Endothelial cell of umbilical vein (primary cell): ENCODE measurements around the gene ZBTB7C. TPM values are rescaled to one million over a fixed set of nuclear protein-coding genes. Genes with fewer than 3 reads are reported as not detected.

Experiments
- BruUV-seq: library from RNA; stranded (reverse); fragments of 400-500 nt; replicated peaks from 2 replicates; lab custom pipeline; 2021; lab: Mats Ljungman, UMichigan
- CTCF ChIA-PET: fragments of 300-600, 350-600 bp; sonication (Branson Sonifier 250); formaldehyde crosslinking; loops from one replicate; lab custom pipeline; 2021; ENCODE audit warnings: antibody characterized with exemption, inconsistent platforms; lab: Charles Lee
- POLR2A ChIA-PET: fragments of 300-600, 350-600 bp; sonication (Branson Sonifier 250); formaldehyde crosslinking; loops from one replicate; lab custom pipeline; 2021; ENCODE audit warnings: antibody characterized with exemption, inconsistent platforms; lab: Charles Lee
- DNase-seq: peaks from one replicate; pipeline ENCODE4 v3.0.0-alpha.2; 2011; ENCODE audit warnings: low read depth, low spot score
- FAIRE-seq: peaks from 2 replicates; lab custom pipeline; 2011; peaks lifted over from hg19 to GRCh38; lab: Jason Lieb, UNC
- H2AFZ ChIP-seq: 2 replicates; pipeline ENCODE4 v1.6.0; 2012; ENCODE audit warnings: low read depth, low read length, control low read depth, inconsistent platforms
- H3K27ac ChIP-seq: 2 replicates; pipeline ENCODE4 v1.5.1; 2011; ENCODE audit warnings: low read depth, mild to moderate bottlenecking, control low read depth, low read length, moderate library complexity; ENCODE audit not compliant: insufficient read depth
- H3K27me3 ChIP-seq, 2 experiments: 2 replicates each; pipeline versions ENCODE4 v1.6.0 to v1.6.1; 2011; ENCODE audit warnings: low read length in 2 of 2, mixed read lengths in 1 of 2; ENCODE audit not compliant: control insufficient read depth in 2 of 2, insufficient read depth in 2 of 2
- H3K36me3 ChIP-seq, 2 experiments: 2 replicates in 1 of 2; 3 replicates in 1 of 2; pipeline ENCODE4 v1.5.1; 2011; ENCODE audit warnings: low read length in 2 of 2, mild to moderate bottlenecking in 1 of 2, moderate library complexity in 1 of 2; ENCODE audit not compliant: control insufficient read depth in 2 of 2, insufficient read depth in 2 of 2; ENCODE audit errors: extremely low read depth in 1 of 2
- H3K4me1 ChIP-seq: 3 replicates; pipeline ENCODE4 v1.5.1; 2011; ENCODE audit warnings: mild to moderate bottlenecking, low read length; ENCODE audit not compliant: control insufficient read depth, insufficient read depth; ENCODE audit errors: extremely low read depth
- H3K4me2 ChIP-seq: 2 replicates; pipeline ENCODE4 v1.6.1; 2011; ENCODE audit warnings: low read length, control low read depth, mixed read lengths; ENCODE audit not compliant: insufficient read depth
- H3K4me3 ChIP-seq, 3 experiments: fragments of 200-600 bp in 1 of 3; sonication (generic), shearing (Covaris generic) in 1 of 3; replicated peaks in 1 of 3; 2 replicates each; pipeline ENCODE4 v1.5.1; 2011 to 2016; ENCODE audit warnings: control low read depth in 3 of 3, low read length in 3 of 3, mild to moderate bottlenecking in 2 of 3, inconsistent platforms in 1 of 3, low read depth in 1 of 3, moderate library complexity in 1 of 3; ENCODE audit not compliant: insufficient read depth in 1 of 3
- H3K79me2 ChIP-seq: 2 replicates; pipeline ENCODE4 v1.6.0; 2012; ENCODE audit warnings: low read length, inconsistent platforms; ENCODE audit not compliant: control insufficient read depth, insufficient read depth
- H3K9ac ChIP-seq: replicated peaks from 2 replicates; pipeline ENCODE3; 2011; ENCODE audit warnings: low read length, control low read depth; ENCODE audit not compliant: insufficient read depth; ENCODE audit errors: extremely low read depth
- H3K9me1 ChIP-seq: replicated peaks from 3 replicates; pipeline ENCODE4 v1.6.0; 2011; ENCODE audit warnings: mild to moderate bottlenecking, low read length; ENCODE audit not compliant: control insufficient read depth, insufficient read depth; ENCODE audit errors: extremely low read depth
- H3K9me3 ChIP-seq: replicated peaks from 2 replicates; pipeline ENCODE4 v1.5.1; 2012; ENCODE audit warnings: low read length, inconsistent platforms; ENCODE audit not compliant: control insufficient read depth, insufficient read depth
- H4K20me1 ChIP-seq: replicated peaks from 2 replicates; pipeline ENCODE3; 2011; ENCODE audit warnings: mild to moderate bottlenecking, low read length; ENCODE audit not compliant: control insufficient read depth, insufficient read depth; ENCODE audit errors: extremely low read depth
- CTCF ChIP-seq, 2 donors: IDR thresholded peaks; 1 replicate in 1 of 2; 2 replicates in 1 of 2; pipeline ENCODE4 v1.5.1; 2011; ENCODE audit warnings: low read length in 2 of 2, mild to moderate bottlenecking in 2 of 2, moderate library complexity in 2 of 2, control low read depth in 1 of 2, inconsistent platforms in 1 of 2, low read depth in 1 of 2; ENCODE audit not compliant: insufficient read depth in 1 of 2; ENCODE audit errors: extremely low read depth in 1 of 2
- EZH2 ChIP-seq: IDR thresholded peaks from 2 replicates; pipeline ENCODE4 v1.6.1; 2012; ENCODE audit warnings: borderline replicate concordance, low read depth, mild to moderate bottlenecking, moderate library complexity, low read length, inconsistent platforms; ENCODE audit not compliant: severe bottlenecking
- FOS ChIP-seq: IDR thresholded peaks from 2 replicates; pipeline ENCODE4 v1.6.1; 2011; ENCODE audit warnings: mild to moderate bottlenecking, low read length, moderate library complexity, borderline replicate concordance; ENCODE audit not compliant: insufficient read depth
- GATA2 ChIP-seq: IDR thresholded peaks from 2 replicates; pipeline ENCODE4 v1.7.0; 2011; ENCODE audit warnings: low read depth, mild to moderate bottlenecking, moderate library complexity, mixed read lengths, low read length; ENCODE audit not compliant: insufficient read length, insufficient read depth
- JUN ChIP-seq: IDR thresholded peaks from 2 replicates; pipeline ENCODE4 v1.6.1; 2011; ENCODE audit warnings: borderline replicate concordance, low read depth; ENCODE audit not compliant: insufficient read length, insufficient read depth
- MAX ChIP-seq: IDR thresholded peaks from 2 replicates; pipeline ENCODE4 v1.6.1; 2011; ENCODE audit not compliant: insufficient read depth, insufficient read length
- MYC ChIP-seq: IDR thresholded peaks from one replicate; pipeline ENCODE4 v1.6.1; 2011; ENCODE audit warnings: mild to moderate bottlenecking, low read depth, low read length
- POLR2A ChIP-seq: IDR thresholded peaks from 2 replicates; pipeline ENCODE4 v1.6.1; 2012; ENCODE audit warnings: low read depth, mild to moderate bottlenecking, control low read depth, low read length
- POLR2AphosphoS5 ChIP-seq: IDR thresholded peaks from 2 replicates; pipeline ENCODE4 v1.6.1; 2012; ENCODE audit warnings: low read depth, mild to moderate bottlenecking, control low read depth, low read length, moderate library complexity; ENCODE audit not compliant: insufficient read depth
- dilution Hi-C: fragments of 300-500 bp; cut with MboI; formaldehyde crosslinking; loops from one replicate; pipeline ENCODE4 v1.15.0; 2019; ENCODE audit warnings: low sequenced_read_pairs; ENCODE audit not compliant: extremely low pct_ligation_motif_present
- intact Hi-C: fragments of 100-400 bp; cut with micrococcal nuclease; formaldehyde crosslinking; loops from one replicate; pipeline ENCODE4 v1.10.0; 2022
- polyA plus RNA-seq, 4 experiments: library from polyadenylated mRNA; depleted of rRNA in 3 of 4; stranded (reverse) in 3 of 4; unstranded in 1 of 4; fragments of >200 nt; gene quantifications; 2 replicates each; pipeline versions ENCODE4 v1.2.1 to v1.2.3, GENCODE V29; 2011 to 2012; ENCODE audit warnings: missing spikeins in 1 of 4
- total RNA-seq: library from RNA; stranded (reverse); gene quantifications from 2 replicates; pipeline ENCODE4 v1.2.3, GENCODE V29; 2021

ZBTB7C gene
- total and polyA plus RNA-seq, 2 donors (not counting 3 experiments of a cell fraction or from before 2014, with no cell fraction given): not detected

- no peak for FAIRE-seq
- H3K4me3 ChIP-seq: no peak overlapping the region
- H3K9ac ChIP-seq: no peak overlapping the region
- H3K79me2 ChIP-seq: no peaks in the 10 kb centered on the region
- H3K27ac ChIP-seq: no peak overlapping the region
- no peaks in the 10 kb centered on the region for H3K36me3 ChIP-seq
- intact Hi-C loops: no loop called here
- ChIA-PET CTCF (no interaction called here), POLR2A (no interaction called here)
- no peak overlapping the region for H3K4me2 ChIP-seq
- TF ChIP-seq FOS (no peak), CTCF (IDR thresholded peaks at IDR 0.05; ENCODE audit: extremely low read depth in 1 of 2, insufficient read depth in 1 of 2, low read depth in 1 of 2, low read length in 2 of 2) (no peak), MYC (no peak), GATA2 (no peak), EZH2 (no peak), POLR2A (no peak), JUN (no peak), POLR2AphosphoS5 (no peak), MAX (no peak)
- no peak overlapping the region for H2AFZ ChIP-seq
- H4K20me1 ChIP-seq: no peaks in the 10 kb centered on the region
- DNase-seq: no peak
- no peaks in the 10 kb centered on the region for H3K4me1 ChIP-seq
- H3K27me3 ChIP-seq: no peaks in the 10 kb centered on the region
- dilution Hi-C loops: no loop called here
- no peaks in the 10 kb centered on the region for H3K9me1 ChIP-seq
- no TSS peak for BruUV-seq
- H3K9me3 ChIP-seq: no peaks in the 10 kb centered on the region
Measured at GRCh38 chr18:48125724-48126123, 283.5 kb downstream of the ZBTB7C start.
